CD4-positive, alpha-beta T cell treated with Interferon gamma for 1 hour (primary cell): ENCODE measurements around the gene CFAP107.
"Not testable (repeated sequence)": the region's sequence is repeated elsewhere in the genome, so short reads cannot be mapped to it uniquely, and the experiment has no call there.

Experiments used
- DNase-seq: peaks from one replicate; pipeline ENCODE4 v3.0.0-alpha.2; 2020

The CFAP107 gene

DNA sequence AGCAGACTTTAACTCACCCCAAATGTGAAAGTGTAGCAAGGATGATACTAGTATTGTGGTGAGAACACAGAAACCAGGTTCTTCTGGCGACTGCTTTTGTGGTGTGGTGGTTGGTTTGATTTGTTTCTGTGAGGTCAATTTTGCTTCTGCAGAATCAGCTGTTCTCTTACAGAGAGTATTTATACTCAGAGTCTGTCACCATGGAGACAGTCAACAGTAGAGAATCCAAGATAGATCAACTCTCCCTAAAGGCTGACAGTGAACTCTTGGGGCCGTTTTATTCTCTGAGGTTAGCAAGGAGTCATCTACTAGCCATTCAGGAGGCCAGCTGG is at the start of gene CFAP107:
CFAP107 (plus strand) TSS at position 209 of the 332 bp plus-strand sequence. CDS start 231 bp downstream, outside the sequence.
- no peak for DNase-seq

DNA sequence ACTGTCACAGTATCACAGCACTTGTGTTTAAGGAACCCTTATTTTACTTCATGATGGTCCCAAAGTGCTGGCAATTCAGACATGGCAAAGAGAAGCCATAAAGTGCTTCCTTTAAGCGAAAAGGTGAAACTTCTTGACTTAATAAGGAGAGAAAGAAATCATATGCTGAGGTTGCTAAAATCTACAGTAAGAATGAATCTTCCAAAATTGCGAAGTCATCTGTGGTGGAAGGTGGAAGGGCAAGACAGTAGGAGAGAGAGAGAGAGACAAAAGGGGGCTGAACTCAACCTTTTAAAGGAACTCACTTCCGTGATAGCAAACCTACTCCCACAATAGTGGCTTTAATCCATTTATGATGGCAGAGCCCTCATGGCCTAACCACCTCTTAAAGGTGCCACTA is 49.3 kb upstream of the CFAP107 start:
- DNase-seq, result no peak

DNA sequence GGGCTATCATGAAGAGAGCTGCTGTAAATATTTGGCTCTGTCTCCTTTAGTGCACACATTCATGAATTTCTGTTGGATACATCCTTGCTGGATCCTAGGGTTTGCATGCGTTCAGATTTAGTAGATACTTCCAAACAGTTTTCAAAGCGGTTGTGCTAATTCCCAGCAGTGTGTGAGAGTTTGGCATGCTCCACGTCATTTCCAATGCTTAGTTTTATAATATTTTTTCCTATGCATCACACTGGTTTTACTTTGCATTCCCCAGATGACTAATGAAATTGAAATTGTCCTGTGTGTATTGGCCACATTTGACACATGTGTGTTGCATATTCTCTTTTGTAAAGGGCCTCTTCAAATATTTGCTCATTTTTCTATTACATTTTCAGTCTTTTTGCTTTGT is 48.6 kb upstream of the CFAP107 start:
- DNase-seq, result no peak

DNA sequence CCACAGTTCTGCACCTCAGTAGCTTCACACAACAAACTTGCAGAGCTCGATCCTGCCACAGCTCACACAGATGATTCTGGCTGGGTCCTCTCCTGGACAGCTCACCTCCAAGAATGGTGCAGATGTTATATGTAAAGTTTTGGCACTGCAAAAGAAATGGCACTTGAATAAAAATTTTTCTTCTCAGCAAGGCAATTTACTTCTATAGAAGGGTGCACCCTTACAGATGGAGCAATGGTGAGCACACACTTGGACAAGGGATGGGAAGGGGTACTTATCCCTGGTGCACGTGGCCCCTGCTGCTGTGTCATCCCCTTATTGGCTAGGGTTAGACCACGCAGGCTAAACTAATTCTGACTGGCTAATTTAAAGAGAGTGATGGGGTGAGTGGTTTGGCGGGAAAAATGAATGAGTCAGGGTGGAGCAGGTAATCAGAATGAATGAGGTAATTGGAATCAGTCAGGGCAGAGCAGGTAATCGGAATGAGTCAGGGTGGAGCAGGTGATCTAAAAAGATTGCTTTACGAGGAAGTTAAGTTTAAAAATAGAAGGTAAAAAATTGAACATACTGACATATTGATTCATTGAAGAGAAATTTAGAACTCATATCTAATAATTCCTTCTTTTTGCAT is 42.1 kb upstream of the CFAP107 start:
- no peak for DNase-seq

DNA sequence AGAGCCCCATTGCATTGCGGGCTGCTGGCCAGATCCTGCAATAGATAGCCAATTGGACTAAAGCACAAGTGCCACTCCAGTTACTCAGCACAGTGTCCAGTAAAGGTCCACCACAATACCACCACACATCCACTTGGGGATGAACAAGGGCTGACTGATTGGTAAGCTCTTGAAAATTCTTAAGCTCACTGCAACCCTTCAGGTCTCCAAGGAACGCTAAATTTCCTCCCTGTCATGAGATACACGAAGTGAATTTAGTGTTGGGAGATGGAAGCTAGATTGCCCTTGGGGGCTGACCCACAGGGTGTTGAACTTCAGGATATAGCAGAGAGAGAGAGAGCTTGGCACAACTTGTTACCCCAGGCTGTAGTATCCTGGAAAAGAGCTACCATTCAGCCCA is 39.9 kb upstream of the CFAP107 start:
- no peak for DNase-seq

GRCh38 chr1:12708396-12709090 is 37.5 kb upstream of the CFAP107 start:
- DNase-seq, result no peak

GRCh38 chr1:12709091-12709491 is 36.9 kb upstream of the CFAP107 start:
- no peak for DNase-seq

GRCh38 chr1:12709696-12710095 is 36.3 kb upstream of the CFAP107 start:
- no peak for DNase-seq

GRCh38 chr1:12711536-12711935 is 34.5 kb upstream of the CFAP107 start:
- DNase-seq, result no peak

DNA sequence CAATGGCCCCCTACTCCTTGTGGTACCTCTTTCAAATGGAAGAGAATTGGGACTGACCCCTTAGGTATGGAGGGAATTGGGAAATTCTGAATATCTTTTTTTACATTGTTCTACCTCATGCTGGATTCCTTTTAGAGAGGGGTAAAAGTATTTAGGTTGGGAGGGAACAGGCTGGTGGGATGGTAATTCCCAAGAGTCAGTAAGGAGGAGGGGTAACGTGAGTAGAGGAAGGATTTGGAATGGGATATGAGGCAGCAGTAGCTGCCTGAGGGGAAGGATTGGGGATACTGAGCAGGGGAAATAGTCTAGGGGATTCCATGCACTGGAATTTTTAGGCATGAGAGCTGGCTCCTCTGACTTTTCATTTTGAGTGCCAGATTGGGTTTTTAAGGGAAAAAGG is 33.9 kb upstream of the CFAP107 start:
- no peak for DNase-seq

DNA sequence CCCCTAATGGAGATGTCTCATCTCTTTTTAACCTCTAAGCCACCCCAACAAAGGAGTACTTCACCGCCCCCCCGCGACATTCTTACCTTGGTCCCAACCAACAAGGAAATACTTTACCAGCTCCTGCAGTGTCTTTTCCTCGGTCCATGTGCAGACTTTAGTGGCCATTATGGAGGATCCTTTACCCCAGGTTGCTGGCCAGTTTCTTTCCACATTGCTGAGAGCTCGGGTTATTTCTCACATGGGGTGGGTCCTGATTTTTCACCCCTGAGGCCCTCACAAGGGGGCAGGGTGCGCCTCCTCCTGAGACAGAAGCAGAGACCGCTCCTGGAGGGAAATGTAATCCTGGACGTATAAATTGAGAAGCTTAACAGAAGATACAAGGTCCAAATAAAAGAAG is 33.1 kb upstream of the CFAP107 start:
- DNase-seq, result no peak

- not testable (repeated sequence) for DNase-seq
Observed at GRCh38 chr1:12713651-12714050, 32.3 kb upstream of the CFAP107 start.

GRCh38 chr1:12714710-12715475 is 31.1 kb upstream of the CFAP107 start:
- no peak for DNase-seq

- DNase-seq, result no peak
Observed at GRCh38 chr1:12715896-12716437, 30.0 kb upstream of the CFAP107 start, which contains the start of gene AADACL3. Gene AADACL3, plus strand, starts transcription at chr1:12716110. Its CDS starts 67 bp downstream, at chr1:12716177.

DNA sequence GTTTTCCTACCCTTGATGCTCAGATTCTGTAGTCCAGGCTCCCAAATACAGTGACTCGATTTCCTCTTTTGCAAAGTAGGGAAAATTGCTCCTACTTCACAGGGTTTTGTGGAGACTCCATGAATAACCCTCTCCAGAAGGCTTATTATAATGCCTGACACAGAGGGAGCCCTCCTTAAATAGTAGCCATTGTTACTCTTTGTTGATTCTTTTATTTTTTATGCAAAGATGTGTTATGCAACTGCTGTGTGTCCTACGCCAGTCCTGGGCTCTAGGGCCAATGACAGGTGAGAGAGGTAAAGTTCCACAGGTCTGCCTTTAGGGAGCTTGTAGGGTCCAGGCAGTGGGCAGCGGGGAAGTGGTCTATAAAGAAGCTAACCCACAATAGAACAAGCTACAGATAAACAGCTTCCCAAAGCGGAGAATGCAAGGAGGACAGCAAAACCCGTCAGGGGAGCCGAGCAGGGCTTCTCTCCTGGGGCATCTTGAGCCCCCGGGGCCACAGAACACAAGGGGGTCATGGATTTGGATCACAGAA is 28.6 kb upstream of the CFAP107 start:
- no peak for DNase-seq

- no peak for DNase-seq
Observed at GRCh38 chr1:12722626-12723025, 23.4 kb upstream of the CFAP107 start.

- no peak for DNase-seq
Observed at GRCh38 chr1:12728391-12728790, 17.6 kb upstream of the CFAP107 start.

- DNase-seq, result no peak
Observed at GRCh38 chr1:12730156-12730555, 15.8 kb upstream of the CFAP107 start.

GRCh38 chr1:12731084-12731483 is 14.9 kb upstream of the CFAP107 start:
- not testable (repeated sequence) for DNase-seq

GRCh38 chr1:12734651-12735050 is 11.3 kb upstream of the CFAP107 start:
- DNase-seq, result no peak

GRCh38 chr1:12738934-12739333 is 7.1 kb upstream of the CFAP107 start:
- no peak for DNase-seq

DNA sequence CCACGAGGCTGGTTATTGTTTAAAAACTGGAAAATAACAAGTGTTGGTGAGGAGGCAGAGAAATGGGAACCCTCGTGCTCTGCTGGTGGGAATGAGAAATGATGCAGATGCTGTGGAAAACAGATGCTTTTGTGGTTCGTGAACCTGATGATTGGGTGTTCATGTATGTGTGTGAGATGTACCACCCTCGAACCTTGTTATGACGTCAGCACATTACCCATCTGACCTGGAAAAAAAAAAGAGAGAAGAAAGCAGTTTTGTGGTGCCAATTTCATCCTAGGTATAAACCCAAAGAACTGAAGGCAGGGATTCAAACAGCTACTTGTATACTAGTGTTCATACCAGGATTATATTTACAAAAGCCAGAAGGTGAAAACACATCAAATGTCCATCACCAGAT is 6.4 kb upstream of the CFAP107 start:
- no peak for DNase-seq

- DNase-seq, result no peak
Observed at GRCh38 chr1:12741946-12742345, 4.1 kb upstream of the CFAP107 start.
